K562 (cell line): ENCODE results near the gene PMF1. TPM values are rescaled to one million over a fixed set of nuclear protein-coding genes. Genes with fewer than 3 reads are reported as not detected.

Experiments used
- ATAC-seq: fragments of 200-7000 bp; cut with Tn5 transposase; 3 replicates; pipeline ENCODE4 v1.9.1; 2020; ENCODE audit warnings: moderate library complexity
- BruUV-seq: library from RNA; stranded (reverse); fragments of 400-500 nt; replicated peaks from 2 replicates; lab custom pipeline; 2021; lab: Mats Ljungman, UMichigan
- CTCF ChIA-PET: fragments of 300-600 bp; formaldehyde crosslinking; extraction: SDS; loops from one replicate; lab custom pipeline; 2021; ENCODE audit warnings: low intra/inter-chr PET ratio; lab: Yijun Ruan, JAX
- POLR2A ChIA-PET: fragments of 300-600, 350-650 bp; sonication (Branson Sonifier 250); formaldehyde crosslinking; extraction: SDS; loops from one replicate; lab custom pipeline; 2021; ENCODE audit warnings: antibody characterized with exemption, inconsistent platforms; lab: Yijun Ruan, JAX
- DNase-seq, 4 experiments: peaks; one replicate each; pipeline versions ENCODE4 v3.0.0 to v3.0.0-alpha.2; 2011 to 2018; ENCODE audit warnings: low spot score in 3 of 4, mixed read lengths in 3 of 4; ENCODE audit errors: extremely low read depth in 1 of 4
- FAIRE-seq: peaks from 2 replicates; lab custom pipeline; 2011; peaks lifted over from hg19 to GRCh38; lab: Jason Lieb, UNC
- H2AFZ ChIP-seq: 2 replicates; pipeline ENCODE4 v1.6.0; 2011; ENCODE audit warnings: low read depth, low read length, control low read depth, inconsistent platforms
- H3K27ac ChIP-seq: fragments of 200-600 bp; 3 replicates; pipeline ENCODE4 v1.8.0; 2011; ENCODE audit warnings: low read depth, mild to moderate bottlenecking, control low read depth, inconsistent platforms, low read length, moderate library complexity, mixed read lengths; ENCODE audit errors: extremely low read depth
- H3K27me3 ChIP-seq, 2 experiments: fragments of 300-600 bp in 1 of 2; 2 replicates in 1 of 2; 3 replicates in 1 of 2; pipeline versions ENCODE4 v1.6.0 to v1.8.0; 2011; ENCODE audit warnings: inconsistent platforms in 2 of 2, low read length in 2 of 2, mild to moderate bottlenecking in 1 of 2, mixed read lengths in 1 of 2, moderate library complexity in 1 of 2; ENCODE audit not compliant: control insufficient read depth in 2 of 2, insufficient read depth in 2 of 2
- H3K36me3 ChIP-seq: fragments of 300-600 bp; 3 replicates; pipeline ENCODE4 v1.8.0; 2011; ENCODE audit warnings: mild to moderate bottlenecking, low read length, inconsistent platforms; ENCODE audit not compliant: control insufficient read depth, insufficient read depth
- H3K4me1 ChIP-seq, 2 experiments: fragments of 200-600 bp in 1 of 2; replicated peaks in 1 of 2; 2 replicates in 1 of 2; 3 replicates in 1 of 2; pipeline versions ENCODE4 v1.5.1 to v1.8.0; 2011; ENCODE audit warnings: inconsistent platforms in 2 of 2, low read length in 2 of 2, mild to moderate bottlenecking in 1 of 2, mixed read lengths in 1 of 2, moderate library complexity in 1 of 2; ENCODE audit not compliant: control insufficient read depth in 2 of 2, insufficient read depth in 2 of 2
- H3K4me2 ChIP-seq: 2 replicates; pipeline ENCODE4 v1.6.1; 2011; ENCODE audit warnings: low read length, control low read depth, inconsistent platforms, mixed read lengths; ENCODE audit not compliant: insufficient read depth
- H3K4me3 ChIP-seq: fragments of 200-600 bp; sonication (generic), shearing (Covaris generic); 2 replicates; pipeline ENCODE4 v1.5.1; 2016; ENCODE audit warnings: control low read depth, inconsistent platforms
- H3K79me2 ChIP-seq: fragments of 200-600 bp; 3 replicates; pipeline ENCODE4 v1.8.0; 2011; ENCODE audit warnings: low read length, inconsistent platforms; ENCODE audit not compliant: control insufficient read depth, insufficient read depth
- H3K9ac ChIP-seq, 2 experiments: 2 replicates each; pipeline versions ENCODE4 v1.6.0 to v1.6.1; 2011; ENCODE audit warnings: low read depth in 2 of 2, low read length in 2 of 2, control low read depth in 1 of 2, inconsistent platforms in 1 of 2, mild to moderate bottlenecking in 1 of 2, mixed read lengths in 1 of 2; ENCODE audit not compliant: insufficient read depth in 1 of 2
- H3K9me1 ChIP-seq: one replicate; pipeline ENCODE4 v1.6.0; 2011; ENCODE audit warnings: inconsistent platforms, mild to moderate bottlenecking, low read length, moderate library complexity; ENCODE audit not compliant: control insufficient read depth, insufficient read depth
- H3K9me3 ChIP-seq: replicated peaks from 2 replicates; pipeline ENCODE4 v1.5.1; 2011; ENCODE audit warnings: low read depth, low read length, inconsistent platforms; ENCODE audit not compliant: control insufficient read depth, insufficient read depth
- H4K20me1 ChIP-seq: replicated peaks from 2 replicates; pipeline ENCODE4 v1.6.1; 2011; ENCODE audit warnings: low read length, inconsistent platforms, mixed read lengths; ENCODE audit not compliant: control insufficient read depth, insufficient read depth
- E2F4 ChIP-seq: sonication (generic); formaldehyde crosslinking; IDR thresholded peaks from 2 replicates; pipeline ENCODE4 v1.8.0; 2022; ENCODE audit warnings: mild to moderate bottlenecking, low read depth, missing genetic modification reagents
- FOXJ2 ChIP-seq: fragments of 200-800 bp; sonication (Bioruptor generic); IDR thresholded peaks from 2 replicates; pipeline ENCODE4 v1.6.1; 2016; ENCODE audit warnings: missing genetic modification characterization, missing compliant biosample characterization
- IRF2 ChIP-seq: sonication (generic); formaldehyde crosslinking; IDR thresholded peaks from 2 replicates; pipeline ENCODE4 v1.8.1; 2022; ENCODE audit warnings: mild to moderate bottlenecking, missing genetic modification reagents
- JUN ChIP-seq, 2 experiments: sonication (generic) in 1 of 2; formaldehyde crosslinking in 1 of 2; IDR thresholded peaks; 2 replicates each; pipeline versions ENCODE4 v1.6.1 to v1.8.0; 2012 to 2022; ENCODE audit warnings: borderline replicate concordance in 2 of 2, mild to moderate bottlenecking in 2 of 2, improper control_type of control experiment in 1 of 2, low read depth in 1 of 2, low read length in 1 of 2, missing genetic modification reagents in 1 of 2
- KDM2B ChIP-seq: fragments of 250-450 bp; sonication (Bioruptor Pico); IDR thresholded peaks from 2 replicates; pipeline ENCODE4 v1.8.0; 2021; ENCODE audit warnings: mild to moderate bottlenecking, moderate library complexity
- TCF7L2 ChIP-seq: fragments of 150-350 bp; IDR thresholded peaks from 2 replicates; pipeline ENCODE4 v1.6.1; 2016; ENCODE audit warnings: low read depth, mild to moderate bottlenecking, low read length, moderate library complexity
- ZKSCAN1 ChIP-seq: fragments of 150-350 bp; IDR thresholded peaks from 2 replicates; pipeline ENCODE4 v1.6.1; 2016; ENCODE audit warnings: low read depth, low read length
- ZKSCAN3 ChIP-seq: fragments of 250-450 bp; sonication (Bioruptor Pico); IDR thresholded peaks from 2 replicates; pipeline ENCODE4 v1.4.0; 2020
- ZNF121 ChIP-seq: sonication (generic); formaldehyde crosslinking; conservative IDR thresholded peaks from 2 replicates; pipeline ENCODE4 v1.8.0; 2022; ENCODE audit warnings: missing genetic modification reagents
- ZNF165 ChIP-seq: fragments of 250-450 bp; sonication (Bioruptor Pico); IDR thresholded peaks from 2 replicates; pipeline ENCODE4 v1.4.0; 2020; ENCODE audit warnings: borderline replicate concordance
- ZNF699 ChIP-seq: fragments of 250-450 bp; sonication (Bioruptor Pico); IDR thresholded peaks from 2 replicates; pipeline ENCODE4 v1.8.0; 2021; ENCODE audit warnings: mild to moderate bottlenecking, moderate library complexity; ENCODE audit not compliant: insufficient replicate concordance
- WGBS: fragments of 100-300 bp; shearing (Covaris generic); methylation state at CpG from one replicate; pipeline ENCODE4 v1.1.6; 2016; ENCODE audit warnings: low coverage, mixed read lengths; ENCODE audit not compliant: insufficient coverage; ENCODE audit errors: missing lambda C conversion rate; 5-methylcytosine and 5-hydroxymethylcytosine counted together
- in situ Hi-C: fragments of 300-500 bp; cut with MboI; formaldehyde crosslinking; loops from 4 replicates; pipeline ENCODE4 v1.15.0; 2018; ENCODE audit warnings: inconsistent platforms, mixed read lengths
- intact Hi-C: fragments of 100-400 bp; cut with micrococcal nuclease; formaldehyde crosslinking; loops from 2 replicates; pipeline ENCODE4 v1.14.2; 2022
- polyA plus RNA-seq, 8 experiments: library from polyadenylated mRNA; depleted of rRNA in 4 of 8; stranded (reverse) in 5 of 8; unstranded in 3 of 8; fragments of >200 nt; fragmentation: Nextera tagmentation in 2 of 8; fragmentation: Illumina TruSeq in 1 of 8; extraction: Ambion mirVana in 2 of 8; extraction: Trizol in 1 of 8; gene quantifications; 2 replicates each; pipeline versions ENCODE4 v1.2.1 to v1.2.3, GENCODE V29; 2011 to 2014; ENCODE audit warnings: inconsistent platforms in 1 of 8, missing spikeins in 1 of 8
- total RNA-seq, 7 experiments: library from RNA; depleted of rRNA in 6 of 7; stranded (reverse); fragments of >200 nt in 6 of 7; fragmentation: Illumina TruSeq in 2 of 7; extraction: Trizol in 2 of 7; gene quantifications; 2 replicates each; pipeline versions ENCODE4 v1.2.1 to v1.2.3, GENCODE V29; 2011 to 2021; ENCODE audit warnings: low replicate concordance in 1 of 7
- TF ChIP-seq, protein P1 (sequence below): fragments of 450-650 bp; IDR thresholded peaks from 2 replicates; pipeline ENCODE4 v1.6.1; 2017; ENCODE audit warnings: mild to moderate bottlenecking, moderate library complexity
- TF ChIP-seq, protein P2 (sequence below), 2 experiments: fragments of 200-800 bp in 1 of 2; sonication (Bioruptor generic) in 1 of 2; sonication (generic) in 1 of 2; formaldehyde crosslinking in 1 of 2; IDR thresholded peaks in 1 of 2; conservative IDR thresholded peaks in 1 of 2; 2 replicates each; pipeline versions ENCODE4 v1.5.0 to v1.6.1; 2016 to 2020; ENCODE audit warnings: missing compliant biosample characterization in 1 of 2, missing genetic modification characterization in 1 of 2, missing genetic modification reagents in 1 of 2
- TF ChIP-seq, protein P3 (sequence below), 2 experiments: fragments of 450-650 bp in 1 of 2; sonication (generic) in 1 of 2; formaldehyde crosslinking in 1 of 2; IDR thresholded peaks in 1 of 2; conservative IDR thresholded peaks in 1 of 2; 2 replicates each; pipeline versions ENCODE4 v1.6.1 to v1.8.1; 2016 to 2023; ENCODE audit warnings: mild to moderate bottlenecking in 2 of 2, moderate library complexity in 2 of 2, inconsistent platforms in 1 of 2, missing genetic modification reagents in 1 of 2

PMF1 gene
- total and polyA plus RNA-seq, 9 of the 15 experiments (the other 6 are each of a cell fraction or from before 2014, with no cell fraction given) = 9.4 to 92.9 (median 71.0) TPM

GRCh38 chr1:156233426-156234127 lies 20.8 kb downstream of the PMF1 start:
- no peak overlapping the region for H2AFZ ChIP-seq
- ChIA-PET CTCF (no interaction called here), POLR2A (interaction anchor here (0.7 to 1.0 kb wide), 2 partner anchors 9 to 14 kb away, joined by 4 to 5 read pairs; partner anchors contain the start of gene BGLAP)
- no peaks in the 10 kb centered on the region for H3K9me1 ChIP-seq
- no peak overlapping the region for H3K27ac ChIP-seq
- no peaks in the 10 kb centered on the region for H3K9me3 ChIP-seq
- H3K4me1 ChIP-seq = peaks cover 9 to 18% of the 10 kb centered on the region in 2 experiments; a peak in 4 of 5 replicates
- peak overlapping the region in 1 of 2 experiments; percentile 37; a peak in 1 of 4 replicates for H3K9ac ChIP-seq
- no peak for FAIRE-seq
- no peaks in the 10 kb centered on the region for H4K20me1 ChIP-seq
- H3K4me3 ChIP-seq = no peak overlapping the region
- in situ Hi-C loops = loop anchor here (5.0 kb wide), 1 partner anchor 86 kb away; no protein-coding TSS in a partner anchor
- no peaks in the 10 kb centered on the region for H3K79me2 ChIP-seq
- WGBS = 97% methylated on average over 4 of the region's 5 CpGs
- no peaks in the 10 kb centered on the region for H3K27me3 ChIP-seq
- no TSS peak for BruUV-seq
- peaks cover 42% of the 10 kb centered on the region; the same call in 2 of the 3 replicates for H3K36me3 ChIP-seq
- intact Hi-C loops = loop anchor here (5.0 kb wide), 1 partner anchor 214 kb away; no protein-coding TSS in a partner anchor
- peak in 1 of 4 experiments; percentile 18 for DNase-seq
- ATAC-seq = no peak
- no peak overlapping the region for H3K4me2 ChIP-seq
- TF ChIP-seq ZKSCAN1 = no peak
- TF ChIP-seq, protein P1, sequence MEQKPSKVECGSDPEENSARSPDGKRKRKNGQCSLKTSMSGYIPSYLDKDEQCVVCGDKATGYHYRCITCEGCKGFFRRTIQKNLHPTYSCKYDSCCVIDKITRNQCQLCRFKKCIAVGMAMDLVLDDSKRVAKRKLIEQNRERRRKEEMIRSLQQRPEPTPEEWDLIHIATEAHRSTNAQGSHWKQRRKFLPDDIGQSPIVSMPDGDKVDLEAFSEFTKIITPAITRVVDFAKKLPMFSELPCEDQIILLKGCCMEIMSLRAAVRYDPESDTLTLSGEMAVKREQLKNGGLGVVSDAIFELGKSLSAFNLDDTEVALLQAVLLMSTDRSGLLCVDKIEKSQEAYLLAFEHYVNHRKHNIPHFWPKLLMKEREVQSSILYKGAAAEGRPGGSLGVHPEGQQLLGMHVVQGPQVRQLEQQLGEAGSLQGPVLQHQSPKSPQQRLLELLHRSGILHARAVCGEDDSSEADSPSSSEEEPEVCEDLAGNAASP = no peak
- no peak for TF ChIP-seq TCF7L2
- TF ChIP-seq ZNF121 (CRISPR knock-in tag) = peak; percentile 91
- TF ChIP-seq KDM2B (CRISPR knock-in tag) = no peak
- no peak for TF ChIP-seq E2F4 (CRISPR knock-in tag)
- TF ChIP-seq, protein P2, sequence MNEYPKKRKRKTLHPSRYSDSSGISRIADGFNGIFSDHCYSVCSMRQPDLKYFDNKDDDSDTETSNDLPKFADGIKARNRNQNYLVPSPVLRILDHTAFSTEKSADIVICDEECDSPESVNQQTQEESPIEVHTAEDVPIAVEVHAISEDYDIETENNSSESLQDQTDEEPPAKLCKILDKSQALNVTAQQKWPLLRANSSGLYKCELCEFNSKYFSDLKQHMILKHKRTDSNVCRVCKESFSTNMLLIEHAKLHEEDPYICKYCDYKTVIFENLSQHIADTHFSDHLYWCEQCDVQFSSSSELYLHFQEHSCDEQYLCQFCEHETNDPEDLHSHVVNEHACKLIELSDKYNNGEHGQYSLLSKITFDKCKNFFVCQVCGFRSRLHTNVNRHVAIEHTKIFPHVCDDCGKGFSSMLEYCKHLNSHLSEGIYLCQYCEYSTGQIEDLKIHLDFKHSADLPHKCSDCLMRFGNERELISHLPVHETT (CRISPR knock-in tag; conservative IDR thresholded peaks at IDR 0.05 in 1 of 2, IDR thresholded peaks at IDR 0.05 in 1 of 2) = no peak
- no peak for TF ChIP-seq ZKSCAN3 (CRISPR knock-in tag)
- TF ChIP-seq ZNF699 = no peak
- no peak for TF ChIP-seq FOXJ2 (tag)
- TF ChIP-seq, protein P3, sequence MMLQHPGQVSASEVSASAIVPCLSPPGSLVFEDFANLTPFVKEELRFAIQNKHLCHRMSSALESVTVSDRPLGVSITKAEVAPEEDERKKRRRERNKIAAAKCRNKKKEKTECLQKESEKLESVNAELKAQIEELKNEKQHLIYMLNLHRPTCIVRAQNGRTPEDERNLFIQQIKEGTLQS (IDR thresholded peaks at IDR 0.05) = 0 out of 2 replicates have a peak, but pooled peaks have one; percentile 27
- TF ChIP-seq, protein P3 (CRISPR knock-in tag; conservative IDR thresholded peaks at IDR 0.05) = no peak
- no peak for TF ChIP-seq IRF2 (CRISPR knock-in tag)
- no peak for TF ChIP-seq ZNF165 (CRISPR knock-in tag)
- no peak for TF ChIP-seq JUN (IDR thresholded peaks at IDR 0.05; ENCODE audit: borderline replicate concordance, low read depth, low read length)
- TF ChIP-seq JUN (CRISPR knock-in tag; IDR thresholded peaks at IDR 0.05; ENCODE audit: borderline replicate concordance) = no peak
